GM18499 (cell line): Measurements from ENCODE around the gene EXT2.

Experiments used
- ATAC-seq: cut with Tn5 transposase; IDR thresholded peaks from one replicate; pipeline ENCODE4 v1.9.1; 2021; ENCODE audit warnings: moderate number of reproducible peaks; ENCODE audit not compliant: insufficient read depth, unreplicated experiment

Gene EXT2

DNA sequence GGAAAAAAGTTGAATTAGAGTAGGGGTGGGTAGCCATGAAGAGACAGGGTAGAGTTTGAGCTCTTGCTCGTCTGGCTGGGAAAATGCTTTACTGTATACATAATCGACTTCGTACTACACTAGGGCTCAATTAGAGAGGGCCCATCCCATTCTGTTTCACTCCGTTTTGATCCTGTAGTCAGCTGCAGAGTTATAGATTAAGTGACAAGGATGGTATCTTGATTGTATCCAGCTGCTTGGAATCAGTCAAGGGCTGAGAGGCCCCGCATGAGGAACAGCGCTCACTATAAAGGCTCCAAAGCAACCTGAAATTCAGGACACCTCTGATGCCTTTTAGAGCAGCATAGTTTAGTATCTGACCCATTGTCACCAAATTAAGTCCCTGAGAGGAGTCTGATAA, 132.9 kb downstream of the EXT2 start:
- no peak for ATAC-seq

DNA sequence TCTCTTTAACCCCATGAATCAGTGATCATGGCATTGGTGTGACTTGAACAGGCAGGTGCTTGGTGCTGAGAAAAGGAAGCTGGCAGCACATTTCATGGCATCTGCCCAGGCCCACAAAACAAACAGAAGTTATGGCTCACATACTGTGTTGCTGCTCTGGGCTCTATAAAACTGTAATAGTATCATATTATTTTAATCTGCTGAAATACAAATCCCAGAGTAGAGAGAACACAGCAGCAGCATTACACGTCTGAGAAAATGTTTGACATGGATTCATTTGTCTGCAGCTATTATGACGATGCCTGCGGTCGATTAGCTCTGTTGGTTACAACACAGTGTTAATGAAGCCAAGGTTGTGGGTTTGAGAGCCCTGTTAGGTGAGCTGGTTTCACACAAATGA, 133.6 kb downstream of the EXT2 start:
- ATAC-seq, result no peak

DNA sequence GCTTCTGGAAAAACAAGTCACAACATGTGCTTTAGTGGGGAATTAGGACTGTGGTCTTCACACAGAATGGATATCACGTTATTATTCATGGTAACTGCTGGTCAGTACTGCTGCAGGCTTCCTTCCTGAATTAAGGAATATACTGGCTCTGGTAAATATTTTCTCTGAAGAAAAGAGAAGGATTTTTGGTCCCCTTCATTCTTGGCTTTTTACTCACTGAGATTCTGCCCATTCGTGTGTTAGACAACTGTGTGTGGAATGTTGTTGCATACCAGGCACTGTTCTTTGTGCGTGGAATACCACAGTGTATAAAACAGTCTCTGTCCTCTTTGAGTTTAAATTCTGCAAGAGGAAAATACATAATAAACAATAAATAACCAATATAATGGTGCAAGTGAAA, 134.1 kb downstream of the EXT2 start:
- ATAC-seq, result no peak

DNA sequence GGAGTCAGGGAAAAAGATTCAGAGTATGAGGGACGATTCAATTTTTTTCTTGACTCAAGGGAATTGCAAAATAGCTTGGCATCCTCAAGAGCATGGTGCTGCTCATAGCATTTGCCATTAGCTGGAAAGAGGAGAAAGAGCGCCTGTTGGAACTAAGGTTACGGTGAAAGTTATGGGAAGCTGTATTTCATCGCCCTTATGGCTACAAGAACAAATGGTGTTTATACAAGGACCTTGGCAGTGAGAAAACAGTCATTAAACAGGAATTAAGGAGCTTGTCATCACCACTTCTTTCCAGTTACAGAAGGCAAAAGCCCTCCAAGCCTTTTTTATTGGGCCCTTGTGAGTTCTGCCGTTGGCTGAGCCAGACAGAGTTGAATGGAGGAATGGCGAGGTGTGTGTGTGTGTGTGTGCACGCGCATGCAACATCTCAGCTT, 140.3 kb downstream of the EXT2 start:
- ATAC-seq, result no peak

DNA sequence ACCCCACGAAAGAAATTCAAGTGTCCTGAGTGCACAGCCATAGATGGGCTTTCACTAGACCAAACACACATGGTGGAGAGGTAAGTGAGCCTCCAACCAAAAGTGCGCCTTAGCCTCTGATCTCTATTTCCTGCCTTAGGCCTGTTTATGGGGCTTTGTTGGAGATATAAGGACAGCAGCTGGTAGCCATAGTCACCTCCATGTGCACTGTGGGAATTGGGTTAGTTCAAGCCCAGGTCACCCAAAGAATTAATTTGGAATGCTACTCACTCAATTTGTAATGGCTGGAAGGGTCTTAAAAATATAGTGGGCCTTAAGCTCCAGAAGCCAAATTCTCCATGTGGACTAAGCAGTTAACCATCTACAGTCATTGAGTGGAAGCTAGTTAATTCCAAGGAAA, 140.8 kb downstream of the EXT2 start:
- no peak for ATAC-seq

DNA sequence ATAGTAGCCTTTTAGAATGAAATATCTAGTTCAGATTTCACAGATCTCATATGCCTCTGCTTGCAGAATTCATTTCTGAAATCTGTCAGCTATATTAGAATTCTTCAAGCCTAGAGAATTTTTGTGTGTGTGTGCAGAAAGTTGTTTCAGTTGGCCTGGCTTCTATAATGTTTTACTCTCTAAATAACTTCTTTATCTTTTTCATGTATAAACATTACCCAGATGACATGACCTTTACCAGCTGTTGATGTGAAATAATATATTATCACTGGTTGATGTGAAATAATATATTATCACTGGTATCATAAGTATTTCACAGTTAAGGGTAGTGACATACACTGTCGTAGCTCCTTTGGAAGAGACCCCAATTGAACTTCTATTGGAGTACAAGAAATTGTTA, 141.7 kb downstream of the EXT2 start:
- ATAC-seq, result no peak

DNA sequence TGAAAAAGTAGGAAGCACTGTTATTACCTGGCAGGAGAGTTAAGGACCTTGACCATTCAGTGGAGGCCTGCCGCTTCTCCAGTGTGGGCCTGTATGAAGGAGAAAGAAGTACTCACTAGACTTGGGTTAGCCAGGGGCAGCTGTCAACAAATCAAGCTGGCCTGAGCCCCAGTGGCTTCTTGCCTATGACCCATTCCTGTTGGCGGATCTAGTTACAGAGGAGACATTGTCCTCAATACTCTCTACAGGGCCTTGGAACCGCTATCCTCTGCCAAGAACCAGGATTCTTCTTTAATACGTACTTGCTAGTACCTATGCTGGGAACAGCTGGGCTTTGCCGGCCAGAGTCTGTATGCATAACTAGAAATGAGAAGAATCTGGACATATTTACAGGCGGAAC, 146.4 kb downstream of the EXT2 start:
- ATAC-seq, result no peak

DNA sequence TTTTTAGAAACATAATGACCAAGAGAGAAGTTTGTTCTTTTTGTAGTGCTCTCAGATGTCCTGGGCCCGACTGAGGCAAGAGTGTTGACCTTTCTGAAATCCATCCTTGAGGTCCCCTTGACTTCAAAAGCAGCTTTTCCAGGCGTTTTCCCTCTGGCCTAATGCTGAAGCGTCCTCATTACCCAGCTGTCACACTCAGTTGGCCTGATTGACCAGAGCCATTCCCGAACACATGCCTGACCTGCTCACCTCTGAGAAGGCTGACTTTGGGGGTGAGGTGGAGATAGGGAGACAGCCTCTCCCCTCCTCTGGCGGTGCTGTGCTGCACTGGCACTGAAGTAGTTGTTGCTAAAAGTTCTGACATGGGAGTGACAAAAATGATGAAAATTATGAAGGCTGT, 147.6 kb downstream of the EXT2 start:
- no peak for ATAC-seq

DNA sequence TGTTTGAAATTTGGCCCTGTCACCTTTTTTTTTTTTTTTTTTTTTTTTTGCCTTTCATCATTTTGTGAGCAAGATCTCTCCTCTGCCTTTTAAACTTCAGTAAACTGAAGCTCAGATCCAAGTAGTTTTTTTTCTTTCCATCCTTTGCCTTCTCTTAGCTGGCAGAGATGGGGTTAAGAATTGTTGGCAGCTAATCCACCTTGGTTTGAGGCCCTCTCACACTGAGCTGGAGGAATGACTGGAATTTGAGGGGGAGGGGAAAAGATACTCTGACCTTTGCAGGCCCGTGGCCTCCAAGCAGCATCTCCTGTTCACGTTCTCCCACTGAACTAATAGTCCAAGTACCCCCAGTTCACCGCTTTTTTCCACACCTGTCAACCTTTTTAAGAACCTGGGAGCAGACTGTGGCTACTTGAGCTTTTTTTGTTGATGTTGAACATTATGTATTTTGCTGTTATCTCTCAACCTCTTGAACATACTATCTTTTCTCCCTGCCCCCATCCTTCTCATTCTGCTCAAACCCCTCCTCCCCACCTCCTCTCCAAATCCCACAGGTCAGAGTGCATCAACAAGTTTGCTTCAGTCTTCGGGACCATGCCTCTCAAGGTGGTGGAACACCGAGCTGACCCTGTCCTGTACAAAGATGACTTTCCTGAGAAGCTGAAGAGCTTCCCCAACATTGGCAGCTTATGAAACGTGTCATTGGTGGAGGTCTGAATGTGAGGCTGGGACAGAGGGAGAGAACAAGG, 148.3 kb downstream of the EXT2 start:
- no peak for ATAC-seq

DNA sequence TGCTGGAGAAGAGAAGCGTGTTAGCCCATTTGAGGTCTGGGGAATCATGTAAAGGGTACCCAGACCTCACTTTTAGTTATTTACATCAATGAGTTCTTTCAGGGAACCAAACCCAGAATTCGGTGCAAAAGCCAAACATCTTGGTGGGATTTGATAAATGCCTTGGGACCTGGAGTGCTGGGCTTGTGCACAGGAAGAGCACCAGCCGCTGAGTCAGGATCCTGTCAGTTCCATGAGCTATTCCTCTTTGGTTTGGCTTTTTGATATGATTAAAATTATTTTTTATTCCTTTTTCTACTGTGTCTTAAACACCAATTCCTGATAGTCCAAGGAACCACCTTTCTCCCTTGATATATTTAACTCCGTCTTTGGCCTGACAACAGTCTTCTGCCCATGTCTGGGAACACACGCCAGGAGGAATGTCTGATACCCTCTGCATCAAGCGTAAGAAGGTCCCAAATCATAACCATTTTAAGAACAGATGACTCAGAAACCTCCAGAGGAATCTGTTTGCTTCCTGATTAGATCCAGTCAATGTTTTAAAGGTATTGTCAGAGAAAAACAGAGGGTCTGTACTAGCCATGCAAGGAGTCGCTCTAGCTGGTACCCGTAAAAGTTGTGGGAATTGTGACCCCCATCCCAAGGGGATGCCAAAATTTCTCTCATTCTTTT, 149.3 kb downstream of the EXT2 start:
- ATAC-seq, result no peak

DNA sequence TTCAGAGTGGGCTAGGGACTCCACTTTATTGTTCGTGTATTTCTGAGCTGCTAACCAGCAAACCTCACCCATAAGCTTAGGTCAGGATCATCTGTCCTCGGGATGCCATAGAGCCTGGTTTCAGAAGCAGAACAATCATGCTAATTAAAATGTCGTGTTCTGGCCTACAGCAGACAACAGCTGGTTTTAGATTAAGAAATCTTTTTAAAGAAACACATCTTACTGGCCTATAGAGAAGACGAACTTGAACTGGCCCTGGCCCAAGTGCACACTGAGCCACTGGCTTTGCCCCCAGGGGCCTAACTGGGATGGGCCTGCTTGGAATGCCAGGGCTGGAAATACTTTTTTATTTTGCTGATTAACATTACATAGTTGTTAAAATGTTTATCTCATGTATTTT, 151.2 kb downstream of the EXT2 start:
- no peak for ATAC-seq

DNA sequence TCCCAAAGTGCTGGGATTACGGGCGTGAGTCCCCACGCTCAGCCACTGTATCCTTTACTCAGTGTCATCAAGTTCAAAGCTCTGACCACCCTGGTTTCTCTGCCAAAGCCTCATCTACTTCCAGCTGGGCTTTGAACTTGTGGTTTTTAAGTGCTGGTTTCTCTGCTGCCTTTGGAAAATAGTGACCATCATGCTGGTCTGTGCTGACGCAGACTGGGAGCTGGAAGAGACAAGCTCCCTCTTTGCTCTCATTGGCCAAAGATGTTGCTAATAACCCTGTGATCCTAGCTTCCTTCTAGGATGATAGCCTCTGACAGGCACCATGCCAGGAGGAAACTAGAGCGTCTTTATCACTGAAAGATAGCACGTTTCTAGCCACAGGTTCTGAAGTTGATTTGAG, 152.0 kb downstream of the EXT2 start:
- no peak for ATAC-seq

DNA sequence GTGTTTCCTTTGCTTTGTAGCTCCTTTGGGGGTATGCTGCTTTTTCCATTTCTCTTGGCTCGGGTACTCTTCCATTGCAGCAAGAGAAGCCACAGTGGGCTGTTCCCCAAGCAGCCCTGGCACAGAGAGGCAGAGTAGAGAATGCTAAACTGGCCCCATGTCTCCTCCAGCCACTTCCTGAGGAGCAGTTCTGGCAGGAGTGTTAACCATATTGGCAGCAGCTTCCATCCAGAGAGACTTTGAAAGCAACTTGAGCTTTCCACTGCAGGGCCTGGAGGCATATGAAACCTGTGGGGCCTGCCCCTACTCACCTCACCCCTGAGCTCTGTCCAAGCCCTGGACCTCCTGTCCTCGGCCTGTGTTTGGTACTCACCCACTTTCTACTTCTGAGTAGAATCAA, 152.6 kb downstream of the EXT2 start:
- ATAC-seq, result no peak

DNA sequence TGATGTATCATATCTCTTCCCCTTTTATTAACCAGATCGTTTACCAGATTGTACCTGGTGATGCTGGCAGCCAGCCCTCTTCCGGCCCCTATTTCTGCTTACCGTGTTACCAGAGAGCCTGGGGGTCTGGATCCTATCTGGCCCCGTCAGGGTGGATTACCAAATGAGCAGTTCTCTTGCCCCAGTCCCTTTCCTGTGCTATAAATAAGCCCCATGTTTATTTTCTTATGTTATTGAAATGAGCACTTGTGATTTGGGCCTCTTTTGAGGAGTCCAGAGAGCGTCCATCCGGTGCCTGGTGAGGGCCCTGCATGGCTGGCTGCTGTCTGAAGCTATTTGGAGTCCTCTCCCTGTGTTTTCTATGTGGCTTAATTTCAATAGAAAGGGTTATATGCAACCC, 154.9 kb downstream of the EXT2 start:
- ATAC-seq, result no peak

DNA sequence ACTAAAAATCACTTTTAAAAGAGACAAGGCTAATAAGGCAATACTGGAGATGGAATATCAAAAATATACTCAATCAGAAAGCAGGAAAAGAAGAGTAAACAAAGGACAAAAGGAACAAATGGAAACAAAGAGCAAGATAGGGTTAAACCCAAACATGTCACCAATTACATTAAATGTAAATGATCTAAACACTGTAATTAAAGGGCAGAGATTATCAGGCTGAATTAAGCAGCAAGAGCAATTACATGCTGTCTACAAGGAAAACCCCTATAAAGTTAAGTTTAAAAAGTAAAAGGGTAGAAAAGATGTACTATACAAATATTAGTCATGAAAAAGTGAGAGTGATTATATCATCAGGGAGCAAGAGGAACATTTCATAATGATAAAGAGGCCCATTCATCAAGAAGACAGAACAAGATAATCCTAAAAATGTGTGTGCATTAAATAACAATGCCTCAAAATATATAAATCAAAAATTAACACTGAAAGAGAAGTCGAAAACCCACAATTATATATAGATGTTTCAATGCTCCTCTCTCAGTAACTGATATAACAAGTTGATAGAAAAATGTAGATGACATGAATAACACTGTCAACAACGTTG, 157.6 kb downstream of the EXT2 start:
- no peak for ATAC-seq

DNA sequence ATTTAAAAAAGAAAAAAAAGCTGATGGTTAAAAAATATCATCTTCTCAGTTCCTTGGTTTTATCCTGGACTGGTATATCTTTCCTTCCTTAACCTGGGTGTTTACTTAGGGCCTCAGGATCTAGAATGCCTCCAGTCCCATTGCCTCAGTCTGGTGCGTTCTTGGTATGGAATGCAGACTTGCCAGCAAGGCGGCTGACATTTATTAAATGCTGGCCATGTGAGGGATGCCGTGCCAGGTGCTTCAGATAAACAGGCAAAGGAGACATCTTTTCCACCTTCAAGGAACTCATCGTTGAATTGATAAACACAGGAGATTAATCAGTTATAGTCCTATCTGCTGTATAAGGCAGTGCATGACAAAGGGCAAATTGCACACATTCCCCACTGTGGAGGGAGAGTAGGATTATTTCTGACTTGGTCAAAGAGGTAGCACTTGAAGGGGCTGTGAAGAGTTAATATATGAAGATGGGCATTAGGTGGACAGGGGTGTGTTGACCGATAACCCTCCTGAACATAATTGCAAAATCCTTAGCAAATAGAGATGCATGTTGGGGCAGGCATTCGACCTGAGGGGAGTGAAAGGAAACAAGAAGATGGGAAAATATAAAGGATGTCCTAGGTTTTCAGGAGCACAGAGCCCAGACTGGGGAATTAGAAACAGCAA, 160.1 kb downstream of the EXT2 start:
- no peak for ATAC-seq

DNA sequence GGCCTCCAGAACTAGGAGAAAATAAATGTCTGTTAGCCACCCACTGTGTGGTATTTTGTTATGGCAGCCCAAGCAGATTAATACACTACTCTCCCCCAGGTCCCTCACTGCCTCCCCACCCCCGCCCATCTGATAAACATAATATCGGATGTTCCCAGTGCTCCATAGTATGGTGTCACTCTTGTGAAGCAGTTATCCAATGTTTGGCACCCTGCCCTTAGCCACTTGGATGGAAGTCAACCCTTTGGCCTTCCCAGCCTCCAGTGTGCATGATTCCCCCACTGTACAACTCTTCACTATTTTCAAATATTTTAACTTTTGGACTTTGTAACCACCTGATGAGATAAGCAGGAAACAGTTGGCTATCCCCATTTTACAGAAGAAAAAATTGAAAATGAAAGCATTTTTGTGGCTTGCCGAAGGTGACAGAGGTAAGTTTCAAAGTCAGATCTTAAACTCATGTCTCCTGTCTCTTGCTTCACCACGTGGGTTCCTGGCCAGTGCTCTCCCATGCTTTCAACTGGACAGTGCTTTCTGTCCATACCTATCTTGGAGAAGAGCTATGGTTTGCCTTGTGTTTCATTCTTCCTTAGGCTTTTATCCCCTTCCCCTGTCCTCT, 161.3 kb downstream of the EXT2 start:
- no peak for ATAC-seq

DNA sequence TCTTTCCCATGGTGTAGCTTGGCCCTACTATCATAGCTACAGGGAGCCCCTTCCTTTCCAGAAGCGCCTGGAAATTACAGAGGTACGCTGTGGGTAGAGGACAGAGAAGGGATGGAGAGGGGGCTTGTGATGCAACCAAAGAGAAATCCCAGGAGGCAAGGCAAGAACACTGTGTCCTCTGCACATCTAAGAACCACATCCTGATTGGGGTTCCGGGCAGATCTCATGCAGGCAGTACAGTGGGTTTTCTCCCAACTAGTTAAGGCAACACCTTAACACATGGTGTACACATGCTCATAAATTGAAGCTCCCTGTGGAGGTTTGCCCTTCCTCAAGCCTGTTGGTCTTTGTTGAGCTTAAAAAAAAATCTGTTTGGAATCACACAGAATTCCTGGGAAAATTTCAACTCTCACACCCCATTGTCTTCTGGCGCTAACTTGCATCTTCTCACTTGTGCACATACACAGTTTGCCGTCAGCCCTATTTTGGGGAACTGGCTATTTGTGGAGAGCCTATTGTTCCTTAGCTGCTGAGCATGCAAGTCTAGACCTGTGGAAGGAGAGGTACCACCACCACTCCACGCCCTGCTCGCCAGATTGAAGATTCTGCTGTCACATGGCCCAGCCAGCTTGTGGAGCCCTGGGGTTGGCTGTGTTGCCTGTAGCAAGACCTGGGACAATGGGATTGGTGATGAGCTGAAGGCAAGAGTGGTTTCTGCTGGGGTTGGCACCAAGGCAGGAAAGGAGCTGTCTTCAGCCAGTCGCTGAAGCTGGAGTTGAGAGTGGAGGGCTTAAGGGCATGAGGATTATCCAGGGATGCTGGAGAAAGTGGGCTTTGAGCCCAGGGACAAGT, 162.1 kb downstream of the EXT2 start:
- no peak for ATAC-seq

DNA sequence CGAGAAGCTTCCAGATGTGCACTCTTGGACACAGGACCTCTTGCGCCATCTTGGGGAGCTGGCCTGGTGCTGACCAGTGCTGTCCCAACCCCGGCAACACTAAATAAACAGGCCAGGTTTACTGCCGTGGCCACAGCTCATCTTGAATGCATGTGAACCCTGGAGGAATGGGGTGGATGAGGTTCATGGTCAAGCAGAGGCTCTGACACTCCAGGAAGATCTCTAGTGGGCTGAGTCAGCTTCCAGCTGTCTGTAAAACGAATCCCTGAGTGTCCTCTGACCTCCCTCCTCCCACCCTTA, 162.7 kb downstream of the EXT2 start:
- no peak for ATAC-seq

DNA sequence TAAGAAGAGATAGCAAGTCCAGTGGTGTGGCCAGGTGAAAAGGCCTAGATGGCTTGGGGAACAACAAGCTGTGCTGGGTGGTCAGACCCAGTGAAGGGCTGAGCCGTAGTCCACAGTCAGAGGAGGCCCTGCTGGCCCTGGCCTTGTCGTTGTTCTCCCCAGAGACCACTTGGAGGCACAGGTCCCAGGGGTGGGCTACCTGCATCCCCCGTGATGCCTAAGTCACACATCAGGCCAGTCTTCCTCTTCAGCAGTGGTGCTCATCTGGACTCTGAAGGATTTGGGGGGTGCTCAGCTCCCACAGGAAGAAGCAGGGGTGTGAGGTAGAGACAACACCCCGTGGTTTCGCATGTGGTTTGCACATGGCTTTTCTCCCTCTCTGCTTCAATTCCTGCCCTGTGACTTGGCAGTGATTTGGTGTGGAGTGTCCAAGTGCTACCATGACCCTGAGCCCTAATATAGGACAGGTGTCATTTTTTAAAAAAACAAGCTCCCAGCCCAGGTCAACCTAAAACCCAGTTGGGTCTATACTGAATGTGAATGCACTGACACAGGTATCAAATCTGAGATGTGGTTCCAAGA, 163.5 kb downstream of the EXT2 start:
- no peak for ATAC-seq
